A549 (cell line): ENCODE data around the gene FGF1.

Experiments
- BHLHE40 ChIP-seq: IDR thresholded peaks from 2 replicates; pipeline ENCODE4 v1.6.1; 2012; ENCODE audit warnings: low read depth, low read length, inconsistent platforms
- CHD2 ChIP-seq: fragments of 150-350 bp; IDR thresholded peaks from 2 replicates; pipeline ENCODE4 v1.6.1; 2014; ENCODE audit warnings: low read length; ENCODE audit not compliant: partially characterized antibody
- FOSB ChIP-seq: fragments of 250-450 bp; sonication (Bioruptor Pico); IDR thresholded peaks from 2 replicates; pipeline ENCODE4 v1.5.0; 2020; ENCODE audit warnings: mild to moderate bottlenecking, moderate library complexity
- KDM1A ChIP-seq: fragments of 200-600 bp; sonication (generic); IDR thresholded peaks from 2 replicates; pipeline ENCODE4 v1.6.1; 2016; ENCODE audit warnings: low read depth, mild to moderate bottlenecking
- NFE2L2 ChIP-seq: fragments of 150-350 bp; conservative IDR thresholded peaks from 2 replicates; pipeline ENCODE4 v1.6.1; 2014; ENCODE audit warnings: low read length
- POLR2A ChIP-seq: IDR thresholded peaks from 2 replicates; pipeline ENCODE4 v1.6.1; 2012; ENCODE audit warnings: mild to moderate bottlenecking, low read length
- RCOR1 ChIP-seq: fragments of 150-350 bp; IDR thresholded peaks from 2 replicates; pipeline ENCODE4 v1.6.1; 2014; ENCODE audit warnings: antibody characterized with exemption, low read length, low read depth
- SREBF2 ChIP-seq: fragments of 450-650 bp; IDR thresholded peaks from 2 replicates; pipeline ENCODE4 v1.6.1; 2014; ENCODE audit warnings: mild to moderate bottlenecking, moderate library complexity
- TF ChIP-seq, protein P1 (sequence below): fragments of >200 bp; sonication (Bioruptor Twin); formaldehyde crosslinking; IDR thresholded peaks from 3 replicates; pipeline ENCODE4 v1.5.1; 2016
- TF ChIP-seq, protein P2 (sequence below): fragments of 200-600 bp; sonication (generic); IDR thresholded peaks from 2 replicates; pipeline ENCODE4 v1.6.1; 2016; ENCODE audit warnings: antibody characterized with exemption, mild to moderate bottlenecking, moderate library complexity
- TF ChIP-seq, protein P3 (sequence below): IDR thresholded peaks from 2 replicates; pipeline ENCODE4 v1.6.1; 2012; ENCODE audit warnings: low read depth, borderline replicate concordance

DNA sequence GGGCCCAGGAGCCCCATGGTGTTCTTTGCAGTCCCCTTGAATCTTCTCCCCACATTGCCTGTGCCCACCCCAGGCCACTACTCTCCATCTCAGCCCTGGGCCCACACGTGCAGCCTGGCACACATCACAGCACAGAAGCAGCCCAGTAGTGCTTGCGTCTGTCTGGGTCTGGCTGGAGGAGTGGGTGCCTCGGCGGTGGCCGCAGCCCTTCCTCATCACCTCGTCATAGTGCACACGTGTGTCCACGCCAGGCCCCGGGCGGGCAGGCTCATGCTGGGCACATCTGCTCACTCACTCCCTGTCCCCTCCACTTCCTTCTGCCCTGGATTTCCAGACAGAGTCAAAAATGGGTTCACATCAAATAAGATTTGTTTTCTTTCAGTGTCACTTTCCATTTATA lies 33.3 kb downstream of the FGF1 start:
- TF ChIP-seq, protein P1, sequence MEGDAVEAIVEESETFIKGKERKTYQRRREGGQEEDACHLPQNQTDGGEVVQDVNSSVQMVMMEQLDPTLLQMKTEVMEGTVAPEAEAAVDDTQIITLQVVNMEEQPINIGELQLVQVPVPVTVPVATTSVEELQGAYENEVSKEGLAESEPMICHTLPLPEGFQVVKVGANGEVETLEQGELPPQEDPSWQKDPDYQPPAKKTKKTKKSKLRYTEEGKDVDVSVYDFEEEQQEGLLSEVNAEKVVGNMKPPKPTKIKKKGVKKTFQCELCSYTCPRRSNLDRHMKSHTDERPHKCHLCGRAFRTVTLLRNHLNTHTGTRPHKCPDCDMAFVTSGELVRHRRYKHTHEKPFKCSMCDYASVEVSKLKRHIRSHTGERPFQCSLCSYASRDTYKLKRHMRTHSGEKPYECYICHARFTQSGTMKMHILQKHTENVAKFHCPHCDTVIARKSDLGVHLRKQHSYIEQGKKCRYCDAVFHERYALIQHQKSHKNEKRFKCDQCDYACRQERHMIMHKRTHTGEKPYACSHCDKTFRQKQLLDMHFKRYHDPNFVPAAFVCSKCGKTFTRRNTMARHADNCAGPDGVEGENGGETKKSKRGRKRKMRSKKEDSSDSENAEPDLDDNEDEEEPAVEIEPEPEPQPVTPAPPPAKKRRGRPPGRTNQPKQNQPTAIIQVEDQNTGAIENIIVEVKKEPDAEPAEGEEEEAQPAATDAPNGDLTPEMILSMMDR: no peak
- TF ChIP-seq KDM1A: no peak
- no peak for TF ChIP-seq POLR2A
- no peak for TF ChIP-seq BHLHE40
- TF ChIP-seq RCOR1: no peak
- TF ChIP-seq SREBF2: no peak
- TF ChIP-seq, protein P2, sequence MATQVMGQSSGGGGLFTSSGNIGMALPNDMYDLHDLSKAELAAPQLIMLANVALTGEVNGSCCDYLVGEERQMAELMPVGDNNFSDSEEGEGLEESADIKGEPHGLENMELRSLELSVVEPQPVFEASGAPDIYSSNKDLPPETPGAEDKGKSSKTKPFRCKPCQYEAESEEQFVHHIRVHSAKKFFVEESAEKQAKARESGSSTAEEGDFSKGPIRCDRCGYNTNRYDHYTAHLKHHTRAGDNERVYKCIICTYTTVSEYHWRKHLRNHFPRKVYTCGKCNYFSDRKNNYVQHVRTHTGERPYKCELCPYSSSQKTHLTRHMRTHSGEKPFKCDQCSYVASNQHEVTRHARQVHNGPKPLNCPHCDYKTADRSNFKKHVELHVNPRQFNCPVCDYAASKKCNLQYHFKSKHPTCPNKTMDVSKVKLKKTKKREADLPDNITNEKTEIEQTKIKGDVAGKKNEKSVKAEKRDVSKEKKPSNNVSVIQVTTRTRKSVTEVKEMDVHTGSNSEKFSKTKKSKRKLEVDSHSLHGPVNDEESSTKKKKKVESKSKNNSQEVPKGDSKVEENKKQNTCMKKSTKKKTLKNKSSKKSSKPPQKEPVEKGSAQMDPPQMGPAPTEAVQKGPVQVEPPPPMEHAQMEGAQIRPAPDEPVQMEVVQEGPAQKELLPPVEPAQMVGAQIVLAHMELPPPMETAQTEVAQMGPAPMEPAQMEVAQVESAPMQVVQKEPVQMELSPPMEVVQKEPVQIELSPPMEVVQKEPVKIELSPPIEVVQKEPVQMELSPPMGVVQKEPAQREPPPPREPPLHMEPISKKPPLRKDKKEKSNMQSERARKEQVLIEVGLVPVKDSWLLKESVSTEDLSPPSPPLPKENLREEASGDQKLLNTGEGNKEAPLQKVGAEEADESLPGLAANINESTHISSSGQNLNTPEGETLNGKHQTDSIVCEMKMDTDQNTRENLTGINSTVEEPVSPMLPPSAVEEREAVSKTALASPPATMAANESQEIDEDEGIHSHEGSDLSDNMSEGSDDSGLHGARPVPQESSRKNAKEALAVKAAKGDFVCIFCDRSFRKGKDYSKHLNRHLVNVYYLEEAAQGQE: no peak
- TF ChIP-seq, protein P3, sequence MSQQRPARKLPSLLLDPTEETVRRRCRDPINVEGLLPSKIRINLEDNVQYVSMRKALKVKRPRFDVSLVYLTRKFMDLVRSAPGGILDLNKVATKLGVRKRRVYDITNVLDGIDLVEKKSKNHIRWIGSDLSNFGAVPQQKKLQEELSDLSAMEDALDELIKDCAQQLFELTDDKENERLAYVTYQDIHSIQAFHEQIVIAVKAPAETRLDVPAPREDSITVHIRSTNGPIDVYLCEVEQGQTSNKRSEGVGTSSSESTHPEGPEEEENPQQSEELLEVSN: no peak
- no peak for TF ChIP-seq NFE2L2
- TF ChIP-seq FOSB (CRISPR knock-in tag): no peak
- TF ChIP-seq CHD2: no peak
